CD4-positive, alpha-beta T cell (primary cell): Measurements from ENCODE around the gene LRP1B. TPM values are rescaled to one million over a fixed set of nuclear protein-coding genes. Genes with fewer than 3 reads are reported as not detected.

Source experiments
- ATAC-seq: fragments of 200-7000 bp; cut with Tn5 transposase; one replicate; pipeline ENCODE4 v1.10.0; 2022; ENCODE audit warnings: mild to moderate bottlenecking; ENCODE audit not compliant: poor library complexity
- CTCF ChIA-PET: fragments of 350-600 bp; sonication (Branson Sonifier 250); formaldehyde crosslinking; loops from one replicate; lab custom pipeline; 2021; ENCODE audit warnings: antibody characterized with exemption, inconsistent platforms; lab: Charles Lee
- POLR2A ChIA-PET: fragments of 350-600 bp; sonication (Branson Sonifier 250); formaldehyde crosslinking; loops from one replicate; lab custom pipeline; 2021; ENCODE audit warnings: antibody characterized with exemption, inconsistent platforms; lab: Charles Lee
- DNase-seq, 14 experiments: peaks; one replicate each; pipeline ENCODE4 v3.0.0-alpha.2; 2013 to 2020; ENCODE audit warnings: mixed read lengths in 2 of 14
- H3K27ac ChIP-seq, 2 donors: one replicate each; pipeline versions ENCODE4 v1.5.1 to v1.7.0; 2013; ENCODE audit warnings: low read length in 2 of 2, low read depth in 1 of 2, mild to moderate bottlenecking in 1 of 2
- H3K27me3 ChIP-seq, 2 experiments: 1 replicate in 1 of 2; 2 replicates in 1 of 2; pipeline versions ENCODE4 v1.6.1 to v1.7.0; 2013; ENCODE audit warnings: low read length in 2 of 2, control low read depth in 1 of 2, mild to moderate bottlenecking in 1 of 2, moderate library complexity in 1 of 2; ENCODE audit not compliant: insufficient read depth in 2 of 2, control insufficient read depth in 1 of 2
- H3K36me3 ChIP-seq: one replicate; pipeline ENCODE4 v1.6.1; 2013; ENCODE audit warnings: low read length, control low read depth; ENCODE audit not compliant: insufficient read depth
- H3K4me1 ChIP-seq: one replicate; pipeline ENCODE4 v1.6.1; 2013; ENCODE audit warnings: low read length, control low read depth; ENCODE audit not compliant: insufficient read depth
- H3K4me3 ChIP-seq: one replicate; pipeline ENCODE4 v1.5.1; 2013; ENCODE audit warnings: mild to moderate bottlenecking, low read length, moderate library complexity
- H3K9me3 ChIP-seq, 2 experiments: 1 replicate in 1 of 2; 2 replicates in 1 of 2; pipeline versions ENCODE4 v1.6.1 to v1.7.0; 2013; ENCODE audit warnings: low read length in 2 of 2, mild to moderate bottlenecking in 2 of 2, control low read depth in 1 of 2, moderate library complexity in 1 of 2; ENCODE audit not compliant: control insufficient read depth in 1 of 2, insufficient read depth in 1 of 2
- H3K27ac Mint-ChIP-seq: one replicate; pipeline ENCODE4 v1.8.0; 2020; ENCODE audit warnings: mixed read lengths
- H3K27me3 Mint-ChIP-seq: one replicate; pipeline ENCODE4 v1.8.0; 2021; ENCODE audit warnings: mixed read lengths
- H3K36me3 Mint-ChIP-seq: one replicate; pipeline ENCODE4 v1.8.0; 2021; ENCODE audit warnings: low read depth, mixed read lengths
- H3K4me1 Mint-ChIP-seq: one replicate; pipeline ENCODE4 v1.8.0; 2021; ENCODE audit warnings: low read depth, mixed read lengths
- H3K4me3 Mint-ChIP-seq: one replicate; pipeline ENCODE4 v1.8.0; 2020; ENCODE audit warnings: mild to moderate bottlenecking, mixed read lengths
- H3K9me3 Mint-ChIP-seq: one replicate; pipeline ENCODE4 v1.8.0; 2020; ENCODE audit warnings: mixed read lengths
- CTCF ChIP-seq: fragments of 200-600 bp; IDR thresholded peaks from one replicate; pipeline ENCODE4 v1.8.0; 2022; ENCODE audit warnings: antibody characterized with exemption, mild to moderate bottlenecking
- intact Hi-C, 2 experiments: fragments of 100-400 bp; cut with DNase I in 1 of 2; cut with micrococcal nuclease in 1 of 2; formaldehyde crosslinking; loops; one replicate each; pipeline versions ENCODE4 v1.15.1 to v1.9.0; 2023 to 2025; cut with DNase I, micrococcal nuclease
- total RNA-seq, 174 experiments: library from RNA in 2 of 174; stranded (reverse) in 2 of 174; gene quantifications; one replicate each; pipeline ENCODE4 v1.2.3 and lab custom pipeline; 2021 to 2026

Gene LRP1B
- total RNA-seq, 2 experiments from 2014 or later = not detected

GRCh38 chr2:140589696-140590095 lies 1541.1 kb downstream of the LRP1B start:
- Mint-ChIP-seq H3K4me3 (no peak overlapping the region), H3K36me3 (no peaks in the 10 kb centered on the region), H3K4me1 (no peaks in the 10 kb centered on the region), H3K27me3 (no peaks in the 10 kb centered on the region), H3K27ac (no peak overlapping the region), H3K9me3 (peaks cover 6% of the 10 kb centered on the region)
- intact Hi-C loops = no loop called here
- no peaks in the 10 kb centered on the region for H3K27me3 ChIP-seq
- POLR2A ChIA-PET = no interaction called here
- H3K36me3 ChIP-seq = no peaks in the 10 kb centered on the region
- no peak overlapping the region for H3K4me3 ChIP-seq
- CTCF ChIA-PET = no interaction called here
- H3K9me3 ChIP-seq = peaks cover 0 to 7% of the 10 kb centered on the region in 2 experiments
- no peak for ATAC-seq
- H3K4me1 ChIP-seq = no peaks in the 10 kb centered on the region
- TF ChIP-seq CTCF = no peak
- H3K27ac ChIP-seq = no peak overlapping the region
- DNase-seq = no peak

GRCh38 chr2:140589273-140589672 lies 1541.5 kb downstream of the LRP1B start:
- H3K4me1 ChIP-seq = no peaks in the 10 kb centered on the region
- no peak for DNase-seq
- H3K27me3 ChIP-seq = no peaks in the 10 kb centered on the region
- no peaks in the 10 kb centered on the region for H3K36me3 Mint-ChIP-seq
- POLR2A ChIA-PET = no interaction called here
- H3K27me3 Mint-ChIP-seq = no peaks in the 10 kb centered on the region
- intact Hi-C loops = no loop called here
- no peak overlapping the region for H3K27ac ChIP-seq
- no peak for ATAC-seq
- no peak overlapping the region for H3K27ac Mint-ChIP-seq
- no peaks in the 10 kb centered on the region for H3K36me3 ChIP-seq
- H3K9me3 ChIP-seq = peaks cover 0 to 7% of the 10 kb centered on the region in 2 experiments
- H3K4me3 ChIP-seq = no peak overlapping the region
- CTCF ChIA-PET = no interaction called here
- H3K4me3 Mint-ChIP-seq = no peak overlapping the region
- no peaks in the 10 kb centered on the region for H3K4me1 Mint-ChIP-seq
- no peak for TF ChIP-seq CTCF
- peaks cover 6% of the 10 kb centered on the region for H3K9me3 Mint-ChIP-seq

- Mint-ChIP-seq H3K27me3 (no peaks in the 10 kb centered on the region), H3K4me3 (no peak overlapping the region), H3K9me3 (peaks cover 7% of the 10 kb centered on the region), H3K4me1 (no peaks in the 10 kb centered on the region), H3K36me3 (no peaks in the 10 kb centered on the region), H3K27ac (no peak overlapping the region)
- Histone ChIP-seq H3K36me3 (no peaks in the 10 kb centered on the region), H3K4me3 (no peak overlapping the region), H3K27ac (no peak overlapping the region), H3K9me3 (peaks cover 0 to 3% of the 10 kb centered on the region in 2 experiments), H3K4me1 (no peaks in the 10 kb centered on the region), H3K27me3 (no peaks in the 10 kb centered on the region)
- intact Hi-C loops = no loop called here
- DNase-seq = no peak
- TF ChIP-seq CTCF = no peak
- ChIA-PET CTCF (no interaction called here), POLR2A (no interaction called here)
- no peak for ATAC-seq
These were observed 1544.4 kb downstream of the LRP1B start for GRCh38 chr2:140586379-140586778.
